GM10266 (cell line): ENCODE measurements around the gene TCHP.

Experiments
- DNase-seq: peaks from one replicate; pipeline ENCODE4 v3.0.0; 2012; ENCODE audit errors: extremely low spot score
- CTCF ChIP-seq: IDR thresholded peaks from 2 replicates; pipeline ENCODE4 v1.5.1; 2012; ENCODE audit warnings: mild to moderate bottlenecking, low read depth; ENCODE audit not compliant: control insufficient read depth, insufficient read depth; ENCODE audit errors: missing control alignments

The TCHP gene

GRCh38 chr12:109953656-109954055 is 53.6 kb downstream of the TCHP start:
- no peak for TF ChIP-seq CTCF
- no peak for DNase-seq

GRCh38 chr12:109958374-109958773 is 58.3 kb downstream of the TCHP start:
- no peak for TF ChIP-seq CTCF
- no peak for DNase-seq

- no peak for TF ChIP-seq CTCF
- DNase-seq = no peak
These were observed 59.5 kb downstream of the TCHP start for GRCh38 chr12:109959411-109960093.

GRCh38 chr12:109961201-109961600 is 61.1 kb downstream of the TCHP start:
- TF ChIP-seq CTCF = no peak
- DNase-seq = no peak

GRCh38 chr12:109961612-109962011 is 61.5 kb downstream of the TCHP start:
- DNase-seq = no peak
- no peak for TF ChIP-seq CTCF

GRCh38 chr12:109962398-109962797 is 62.3 kb downstream of the TCHP start:
- no peak for TF ChIP-seq CTCF
- no peak for DNase-seq

- no peak for TF ChIP-seq CTCF
These were observed 63.3 kb downstream of the TCHP start for GRCh38 chr12:109963330-109963729.

More at GRCh38 chr12:109963330-109963729, 63.3 kb downstream of the TCHP start:
- DNase-seq = no peak
